Naive thymus-derived CD4-positive, alpha-beta T cell (primary cell): Measurements from ENCODE around the gene CCDC88A. TPM values are rescaled to one million over a fixed set of nuclear protein-coding genes. Genes with fewer than 3 reads are reported as not detected.
A peak's percentile ranks its signal among the peaks of the same experiment; 100 is the strongest.

Experiments used
- ATAC-seq: fragments of 150-1000 bp; cut with Tn5 transposase; 2 replicates; pipeline ENCODE4 v1.10.0; 2021; ENCODE audit warnings: mild to moderate bottlenecking, moderate library complexity
- CTCF ChIA-PET: fragments of 350-600 bp; sonication (Branson Sonifier 250); formaldehyde crosslinking; loops from one replicate; lab custom pipeline; 2021; ENCODE audit warnings: antibody characterized with exemption; lab: Charles Lee
- POLR2A ChIA-PET: fragments of 350-600 bp; sonication (Branson Sonifier 250); formaldehyde crosslinking; loops from one replicate; lab custom pipeline; 2021; ENCODE audit warnings: antibody characterized with exemption, inconsistent platforms; lab: Charles Lee
- DNase-seq, 9 donors: peaks; one replicate each; pipeline versions ENCODE4 v3.0.0 to v3.0.0-alpha.2; 2020 to 2022; ENCODE audit warnings: mixed read lengths in 1 of 9
- H3K27ac ChIP-seq: one replicate; pipeline ENCODE4 v1.7.0; 2013; ENCODE audit warnings: mild to moderate bottlenecking, low read depth, low read length, moderate library complexity
- H3K27me3 ChIP-seq, 2 donors: one replicate each; pipeline ENCODE4 v1.7.0; 2013; ENCODE audit warnings: low read length in 2 of 2, mild to moderate bottlenecking in 2 of 2, moderate library complexity in 2 of 2; ENCODE audit not compliant: control insufficient read depth in 2 of 2, insufficient read depth in 2 of 2
- H3K36me3 ChIP-seq, 3 experiments: 1 replicate in 2 of 3; 2 replicates in 1 of 3; pipeline ENCODE4 v1.7.0; 2013; ENCODE audit warnings: low read length in 3 of 3, mild to moderate bottlenecking in 3 of 3, moderate library complexity in 1 of 3; ENCODE audit not compliant: insufficient read depth in 3 of 3, control insufficient read depth in 2 of 3
- H3K4me1 ChIP-seq, 2 donors: one replicate each; pipeline ENCODE4 v1.7.0; 2013; ENCODE audit warnings: low read length in 2 of 2, mild to moderate bottlenecking in 2 of 2, moderate library complexity in 1 of 2; ENCODE audit not compliant: control insufficient read depth in 2 of 2, insufficient read depth in 2 of 2
- H3K4me3 ChIP-seq: 2 replicates; pipeline ENCODE4 v1.7.0; 2013; ENCODE audit warnings: mild to moderate bottlenecking, low read length
- H3K9me3 ChIP-seq, 3 experiments: 1 replicate in 2 of 3; 2 replicates in 1 of 3; pipeline ENCODE4 v1.7.0; 2013; ENCODE audit warnings: low read length in 3 of 3; ENCODE audit not compliant: control insufficient read depth in 2 of 3
- H3K27ac Mint-ChIP-seq, 9 donors: one replicate each; pipeline ENCODE4 v1.8.0; 2020 to 2022; ENCODE audit warnings: mixed read lengths in 9 of 9, mild to moderate bottlenecking in 8 of 9, moderate library complexity in 5 of 9, inconsistent platforms in 2 of 9
- H3K27me3 Mint-ChIP-seq, 5 donors: one replicate each; pipeline ENCODE4 v1.8.0; 2021 to 2022; ENCODE audit warnings: mixed read lengths in 5 of 5, mild to moderate bottlenecking in 1 of 5
- H3K36me3 Mint-ChIP-seq, 5 donors: one replicate each; pipeline ENCODE4 v1.8.0; 2020 to 2022; ENCODE audit warnings: mixed read lengths in 5 of 5, mild to moderate bottlenecking in 3 of 5, inconsistent platforms in 1 of 5
- H3K4me1 Mint-ChIP-seq, 7 donors: one replicate each; pipeline ENCODE4 v1.8.0; 2020 to 2022; ENCODE audit warnings: mixed read lengths in 7 of 7, mild to moderate bottlenecking in 3 of 7, inconsistent platforms in 1 of 7
- H3K4me3 Mint-ChIP-seq, 10 donors: one replicate each; pipeline ENCODE4 v1.8.0; 2020 to 2022; ENCODE audit warnings: mild to moderate bottlenecking in 10 of 10, mixed read lengths in 10 of 10, moderate library complexity in 6 of 10, inconsistent platforms in 2 of 10
- H3K9me3 Mint-ChIP-seq, 11 donors: one replicate each; pipeline ENCODE4 v1.8.0; 2020 to 2022; ENCODE audit warnings: mixed read lengths in 11 of 11, mild to moderate bottlenecking in 4 of 11, inconsistent platforms in 1 of 11, moderate library complexity in 1 of 11
- intact Hi-C, 2 donors: fragments of 100-400 bp; cut with micrococcal nuclease; formaldehyde crosslinking; loops; one replicate each; pipeline ENCODE4 v1.15.1; 2023
- polyA plus RNA-seq, 2 donors: library from polyadenylated mRNA; unstranded; fragments of 300-500 nt; fragmentation: Illumina TruSeq; gene quantifications; one replicate each; pipeline ENCODE4 v1.2.3, GENCODE V29; 2021
- total RNA-seq, 6 experiments: library from RNA in 5 of 6; stranded (reverse) in 5 of 6; gene quantifications; 1 replicate in 5 of 6; 2 replicates in 1 of 6; pipeline ENCODE4 v1.2.3 and lab custom pipeline; 2021 to 2026

CCDC88A gene
- total and polyA plus RNA-seq, 7 experiments from 2014 or later: 1.2 to 53.3 (median 15.9) TPM

- peaks cover 0 to 2% (median 0%) of the 10 kb centered on the region in 11 donors for H3K9me3 Mint-ChIP-seq
- DNase-seq (no peak), ATAC-seq (no peak)
- peaks cover 0 to 8% (median 2%) of the 10 kb centered on the region in 7 donors for H3K4me1 Mint-ChIP-seq
- CTCF ChIA-PET: interaction anchor here (0.8 kb wide), 1 partner anchor 380 kb away, joined by 3 read pairs; no protein-coding TSS in a partner anchor
- H3K4me3 Mint-ChIP-seq: no peak overlapping the region
- H3K36me3 Mint-ChIP-seq: no peaks in the 10 kb centered on the region
- POLR2A ChIA-PET: no interaction called here
- Histone ChIP-seq H3K4me1 (no peaks in the 10 kb centered on the region), H3K36me3 (no peaks in the 10 kb centered on the region), H3K27ac (no peak overlapping the region), H3K27me3 (no peaks in the 10 kb centered on the region), H3K4me3 (no peak overlapping the region), H3K9me3 (no peaks in the 10 kb centered on the region)
- no peak overlapping the region for H3K27ac Mint-ChIP-seq
- H3K27me3 Mint-ChIP-seq: peaks cover 4 to 24% (median 8%) of the 10 kb centered on the region in 5 donors
- intact Hi-C loops: no loop called here
These were observed 8.6 kb upstream of the CCDC88A start for GRCh38 chr2:55428258-55428657.

- Mint-ChIP-seq H3K27me3 (peaks cover 4 to 37% (median 8%) of the 10 kb centered on the region in 5 donors), H3K27ac (no peak overlapping the region), H3K36me3 (no peaks in the 10 kb centered on the region), H3K9me3 (peaks cover 0 to 2% (median 0%) of the 10 kb centered on the region in 11 donors), H3K4me3 (no peak overlapping the region), H3K4me1 (peaks cover 0 to 15% (median 10%) of the 10 kb centered on the region in 7 donors)
- Histone ChIP-seq H3K27ac (no peak overlapping the region), H3K9me3 (no peaks in the 10 kb centered on the region), H3K4me3 (no peak overlapping the region), H3K4me1 (peaks cover 0 to 6% of the 10 kb centered on the region in 2 donors), H3K36me3 (no peaks in the 10 kb centered on the region), H3K27me3 (no peaks in the 10 kb centered on the region)
- POLR2A ChIA-PET: no interaction called here
- CTCF ChIA-PET: no interaction called here
- peak; percentile 87 for ATAC-seq
- intact Hi-C loops: no loop called here
- no peak for DNase-seq
These were observed 5.8 kb upstream of the CCDC88A start for GRCh38 chr2:55425431-55425831.

- ChIA-PET POLR2A (interaction anchor here (0.9 kb wide), 1 partner anchor 96 kb away, joined by 5 read pairs; the partner anchor contains the start of gene CFAP36), CTCF (no interaction called here)
- Histone ChIP-seq H3K9me3 (no peaks in the 10 kb centered on the region), H3K4me3 (no peak overlapping the region), H3K27ac (no peak overlapping the region), H3K4me1 (peaks cover 0 to 6% of the 10 kb centered on the region in 2 donors), H3K36me3 (no peaks in the 10 kb centered on the region), H3K27me3 (no peaks in the 10 kb centered on the region)
- intact Hi-C loops: loop anchor here in 1 of 2 donors (1.0 to 5.0 kb wide), 2 partner anchors 9 to 371 kb away; partner anchors contain the start of gene RTN4
- Mint-ChIP-seq H3K27ac (no peak overlapping the region), H3K9me3 (peaks cover 0 to 3% (median 0%) of the 10 kb centered on the region in 11 donors), H3K27me3 (peaks cover 4 to 42% (median 8%) of the 10 kb centered on the region in 5 donors), H3K4me1 (peaks cover 0 to 30% (median 23%) of the 10 kb centered on the region in 7 donors), H3K4me3 (no peak overlapping the region), H3K36me3 (no peaks in the 10 kb centered on the region)
- ATAC-seq: no peak
- DNase-seq: no peak
These were observed 3.4 kb upstream of the CCDC88A start for GRCh38 chr2:55422876-55423665.

GRCh38 chr2:55421326-55421725, 1.7 kb upstream of the CCDC88A start:
- Histone ChIP-seq H3K27me3 (no peaks in the 10 kb centered on the region), H3K4me3 (no peak overlapping the region), H3K27ac (no peak overlapping the region), H3K36me3 (no peaks in the 10 kb centered on the region), H3K9me3 (no peaks in the 10 kb centered on the region), H3K4me1 (peaks cover 0 to 6% of the 10 kb centered on the region in 2 donors)
- Mint-ChIP-seq H3K27me3 (peaks cover 4 to 42% (median 8%) of the 10 kb centered on the region in 5 donors), H3K4me3 (peak overlapping the region; percentile 48 to 98 (median 76)), H3K27ac (peak overlapping the region in 5 of 9 donors; percentile 10 to 87 (median 73)), H3K4me1 (peaks cover 0 to 38% (median 32%) of the 10 kb centered on the region in 7 donors), H3K9me3 (peaks cover 0 to 3% (median 0%) of the 10 kb centered on the region in 11 donors), H3K36me3 (no peaks in the 10 kb centered on the region)
- ATAC-seq (no peak), DNase-seq (no peak)
- intact Hi-C loops: loop anchor here (2.0 to 5.0 kb wide), 4 partner anchors 369 to 1451 kb away; partner anchors contain the start of genes ACYP2 (in 1 of the 2), EML6 (in 1 of the 2), PSME4 (in 1 of the 2) and RTN4 (in 1 of the 2)
- ChIA-PET CTCF (no interaction called here), POLR2A (interaction anchor here (0.7 to 1.1 kb wide), 2 partner anchors 73 to 197 kb away, joined by 3 read pairs; no protein-coding TSS in a partner anchor)

GRCh38 chr2:55420871-55421270, 1.2 kb upstream of the CCDC88A start:
- ATAC-seq: no peak
- peaks cover 0 to 6% of the 10 kb centered on the region in 2 donors for H3K4me1 ChIP-seq
- CTCF ChIA-PET: no interaction called here
- H3K9me3 ChIP-seq: no peaks in the 10 kb centered on the region
- H3K4me3 ChIP-seq: peak overlapping the region; percentile 91
- no peaks in the 10 kb centered on the region for H3K27me3 ChIP-seq
- no peak for DNase-seq
- no peaks in the 10 kb centered on the region for H3K36me3 ChIP-seq
- Mint-ChIP-seq H3K27ac (peak overlapping the region in 5 of 9 donors; percentile 10 to 92 (median 78)), H3K4me3 (peak overlapping the region; percentile 48 to 98 (median 90)), H3K27me3 (peaks cover 4 to 42% (median 7%) of the 10 kb centered on the region in 5 donors), H3K9me3 (peaks cover 0 to 3% (median 0%) of the 10 kb centered on the region in 11 donors), H3K4me1 (peaks cover 2 to 43% (median 35%) of the 10 kb centered on the region in 7 donors), H3K36me3 (no peaks in the 10 kb centered on the region)
- POLR2A ChIA-PET: interaction anchor here (0.7 to 2.3 kb wide), 5 partner anchors 72 to 197 kb away, joined by 3 to 8 read pairs (median 3); partner anchors contain the start of gene PPP4R3B
- no peak overlapping the region for H3K27ac ChIP-seq
- intact Hi-C loops: loop anchor here (1.0 to 5.0 kb wide), 6 partner anchors 139 to 1450 kb away; partner anchors contain the start of genes RTN4 (in 2 of the 2), ACYP2 (in 1 of the 2), EML6 (in 1 of the 2) and PSME4 (in 1 of the 2)

- intact Hi-C loops: loop anchor here (1.0 to 5.0 kb wide), 6 partner anchors 138 to 1450 kb away; partner anchors contain the start of genes RTN4 (in 2 of the 2), ACYP2 (in 1 of the 2), EML6 (in 1 of the 2) and PSME4 (in 1 of the 2)
- ChIA-PET POLR2A (interaction anchor here (0.9 to 2.3 kb wide), 4 partner anchors 150 to 197 kb away, joined by 3 to 8 read pairs (median 4); partner anchors contain the start of gene PPP4R3B), CTCF (no interaction called here)
- Histone ChIP-seq H3K9me3 (no peaks in the 10 kb centered on the region), H3K27ac (peak overlapping the region; percentile 69), H3K36me3 (no peaks in the 10 kb centered on the region), H3K27me3 (no peaks in the 10 kb centered on the region), H3K4me3 (peak overlapping the region; percentile 91), H3K4me1 (peaks cover 0 to 6% of the 10 kb centered on the region in 2 donors)
- Mint-ChIP-seq H3K36me3 (no peaks in the 10 kb centered on the region), H3K4me3 (peak overlapping the region; percentile 86 to 98 (median 94)), H3K9me3 (peaks cover 0 to 3% (median 0%) of the 10 kb centered on the region in 11 donors), H3K4me1 (peaks cover 4 to 48% (median 39%) of the 10 kb centered on the region in 7 donors), H3K27me3 (peaks cover under 1 to 40% (median 4%) of the 10 kb centered on the region in 5 donors), H3K27ac (peak overlapping the region in 8 of 9 donors; percentile 62 to 92 (median 84))
- no peak for ATAC-seq
- no peak for DNase-seq
These were observed 726 bp upstream of the CCDC88A start for GRCh38 chr2:55420439-55420725.
